HepG2 (cell line): Measurements from ENCODE around the gene LMBRD2. TPM values are rescaled to one million over a fixed set of nuclear protein-coding genes. Genes with fewer than 3 reads are reported as not detected.
A peak's percentile ranks its signal among the peaks of the same experiment; 100 is the strongest.

ENCODE experiments used
- BCL6 ChIP-seq: IDR thresholded peaks from 2 replicates; pipeline ENCODE4 v1.6.1; 2016; ENCODE audit warnings: missing genetic modification reagents, missing compliant biosample characterization
- CENPX ChIP-seq: sonication (generic); formaldehyde crosslinking; IDR thresholded peaks from 2 replicates; pipeline ENCODE4 v1.9.0; 2021; ENCODE audit warnings: mild to moderate bottlenecking, missing genetic modification reagents, moderate library complexity
- FOXK1 ChIP-seq: sonication (generic); formaldehyde crosslinking; IDR thresholded peaks from 2 replicates; pipeline ENCODE4 v1.4.0; 2020; ENCODE audit warnings: low read depth, missing genetic modification reagents, borderline replicate concordance
- GFI1 ChIP-seq: sonication (generic); formaldehyde crosslinking; IDR thresholded peaks from 2 replicates; pipeline ENCODE4 v1.5.0; 2020; ENCODE audit warnings: missing genetic modification reagents, mild to moderate bottlenecking, borderline replicate concordance
- HMGXB4 ChIP-seq, 2 experiments: sonication (generic) in 1 of 2; formaldehyde crosslinking in 1 of 2; IDR thresholded peaks; 2 replicates each; pipeline versions ENCODE4 v1.4.0 to v1.6.1; 2018 to 2020; ENCODE audit warnings: missing genetic modification reagents in 2 of 2, borderline replicate concordance in 1 of 2, low read depth in 1 of 2, mild to moderate bottlenecking in 1 of 2, missing biosample characterization in 1 of 2
- KDM3A ChIP-seq: IDR thresholded peaks from 2 replicates; pipeline ENCODE4 v1.6.1; 2018; ENCODE audit warnings: low read depth, missing compliant biosample characterization
- NONO ChIP-seq, 2 experiments: fragments of 450-650 bp in 1 of 2; sonication (generic) in 1 of 2; formaldehyde crosslinking in 1 of 2; IDR thresholded peaks in 1 of 2; conservative IDR thresholded peaks in 1 of 2; 2 replicates each; pipeline versions ENCODE4 v1.6.1 to v1.8.0; 2017 to 2022; ENCODE audit warnings: mild to moderate bottlenecking in 1 of 2, missing genetic modification reagents in 1 of 2, moderate library complexity in 1 of 2
- NR2C2 ChIP-seq: sonication (generic); formaldehyde crosslinking; IDR thresholded peaks from 2 replicates; pipeline ENCODE4 v1.4.0; 2020; ENCODE audit warnings: missing genetic modification reagents, mild to moderate bottlenecking, moderate library complexity, borderline replicate concordance
- NRL ChIP-seq: sonication (generic); formaldehyde crosslinking; IDR thresholded peaks from 2 replicates; pipeline ENCODE4 v1.5.0; 2020; ENCODE audit warnings: missing genetic modification reagents, mild to moderate bottlenecking, moderate library complexity, borderline replicate concordance
- PHF20 ChIP-seq: sonication (generic); formaldehyde crosslinking; IDR thresholded peaks from 2 replicates; pipeline ENCODE4 v1.5.0; 2020; ENCODE audit warnings: mild to moderate bottlenecking, missing genetic modification reagents
- SP4 ChIP-seq: sonication (generic); formaldehyde crosslinking; IDR thresholded peaks from 2 replicates; pipeline ENCODE4 v1.8.1; 2023; ENCODE audit warnings: mild to moderate bottlenecking, missing genetic modification reagents
- TBL1XR1 ChIP-seq: fragments of 150-350 bp; IDR thresholded peaks from 2 replicates; pipeline ENCODE4 v1.6.1; 2014; ENCODE audit warnings: borderline replicate concordance, low read length; ENCODE audit not compliant: partially characterized antibody
- ZNF17 ChIP-seq: sonication (generic); formaldehyde crosslinking; IDR thresholded peaks from 2 replicates; pipeline ENCODE4 v1.5.0; 2020; ENCODE audit warnings: mild to moderate bottlenecking, missing genetic modification reagents
- ZNF256 ChIP-seq: sonication (generic); formaldehyde crosslinking; conservative IDR thresholded peaks from 2 replicates; pipeline ENCODE4 v1.4.0; 2020; ENCODE audit warnings: missing genetic modification reagents
- ZNF382 ChIP-seq: sonication (generic); formaldehyde crosslinking; IDR thresholded peaks from 2 replicates; pipeline ENCODE4 v1.5.0; 2020; ENCODE audit warnings: missing genetic modification reagents, mild to moderate bottlenecking, borderline replicate concordance
- ZNF598 ChIP-seq: sonication (generic); formaldehyde crosslinking; IDR thresholded peaks from 2 replicates; pipeline ENCODE4 v1.5.1; 2020; ENCODE audit warnings: mild to moderate bottlenecking, missing genetic modification reagents, borderline replicate concordance
- ZNF674 ChIP-seq: sonication (generic); formaldehyde crosslinking; IDR thresholded peaks from 2 replicates; pipeline ENCODE4 v1.5.0; 2020; ENCODE audit warnings: low read depth, mild to moderate bottlenecking, missing genetic modification reagents
- ZNF709 ChIP-seq: sonication (generic); formaldehyde crosslinking; IDR thresholded peaks from 2 replicates; pipeline ENCODE4 v1.5.0; 2020; ENCODE audit warnings: mild to moderate bottlenecking, missing genetic modification reagents
- ZNF75D ChIP-seq: sonication (generic); formaldehyde crosslinking; IDR thresholded peaks from 2 replicates; pipeline ENCODE4 v1.8.1; 2023; ENCODE audit warnings: missing genetic modification reagents, mild to moderate bottlenecking, borderline replicate concordance
- ZSCAN21 ChIP-seq: sonication (generic); formaldehyde crosslinking; IDR thresholded peaks from 2 replicates; pipeline ENCODE4 v1.8.0; 2022; ENCODE audit warnings: mild to moderate bottlenecking, missing genetic modification reagents, moderate library complexity, borderline replicate concordance
- polyA plus RNA-seq, 8 experiments: library from polyadenylated mRNA; depleted of rRNA in 3 of 8; stranded (reverse) in 7 of 8; unstranded in 1 of 8; fragments of >200 nt; fragmentation: Illumina TruSeq in 4 of 8; extraction: Trizol in 4 of 8; gene quantifications; 2 replicates each; pipeline versions ENCODE4 v1.2.1 to v1.2.3, GENCODE V29; 2011 to 2016; ENCODE audit warnings: low read depth in 4 of 8, missing spikeins in 1 of 8, mixed read lengths in 1 of 8; ENCODE audit not compliant: insufficient read depth in 1 of 8
- total RNA-seq, 5 experiments: library from RNA; depleted of rRNA; stranded (reverse); fragments of >200 nt; fragmentation: Illumina TruSeq; extraction: Trizol; gene quantifications; 2 replicates each; pipeline ENCODE4 v1.2.3, GENCODE V29; 2016; ENCODE audit warnings: low read depth in 1 of 5
- TF ChIP-seq, protein P1 (sequence below): sonication (generic); formaldehyde crosslinking; IDR thresholded peaks from 2 replicates; pipeline ENCODE4 v1.4.0; 2020; ENCODE audit warnings: mild to moderate bottlenecking, low read depth, missing genetic modification reagents
- TF ChIP-seq, protein P2 (sequence below): sonication (generic); formaldehyde crosslinking; IDR thresholded peaks from 2 replicates; pipeline ENCODE4 v1.5.0; 2020; ENCODE audit warnings: missing genetic modification reagents

Gene LMBRD2
- total and polyA plus RNA-seq, 2 of the 13 experiments (the other 11 are each of a cell fraction or from before 2014, with no cell fraction given), result 2.0 to 4.7 TPM

- TF ChIP-seq, protein P1, sequence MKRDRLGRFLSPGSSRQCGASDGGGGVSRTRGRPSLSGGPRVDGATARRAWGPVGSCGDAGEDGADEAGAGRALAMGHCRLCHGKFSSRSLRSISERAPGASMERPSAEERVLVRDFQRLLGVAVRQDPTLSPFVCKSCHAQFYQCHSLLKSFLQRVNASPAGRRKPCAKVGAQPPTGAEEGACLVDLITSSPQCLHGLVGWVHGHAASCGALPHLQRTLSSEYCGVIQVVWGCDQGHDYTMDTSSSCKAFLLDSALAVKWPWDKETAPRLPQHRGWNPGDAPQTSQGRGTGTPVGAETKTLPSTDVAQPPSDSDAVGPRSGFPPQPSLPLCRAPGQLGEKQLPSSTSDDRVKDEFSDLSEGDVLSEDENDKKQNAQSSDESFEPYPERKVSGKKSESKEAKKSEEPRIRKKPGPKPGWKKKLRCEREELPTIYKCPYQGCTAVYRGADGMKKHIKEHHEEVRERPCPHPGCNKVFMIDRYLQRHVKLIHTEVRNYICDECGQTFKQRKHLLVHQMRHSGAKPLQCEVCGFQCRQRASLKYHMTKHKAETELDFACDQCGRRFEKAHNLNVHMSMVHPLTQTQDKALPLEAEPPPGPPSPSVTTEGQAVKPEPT, result no peak
- TF ChIP-seq KDM3A (CRISPR knock-in tag), result 0 out of 2 replicates have a peak, but pooled peaks have one; percentile 64
- TF ChIP-seq ZNF75D (CRISPR knock-in tag), result no peak
- peak; percentile 31 for TF ChIP-seq TBL1XR1
- TF ChIP-seq NR2C2 (CRISPR knock-in tag), result no peak
- TF ChIP-seq ZNF598 (CRISPR knock-in tag), result no peak
- peak; percentile 98 for TF ChIP-seq BCL6 (CRISPR knock-in tag)
- no peak for TF ChIP-seq ZSCAN21 (CRISPR knock-in tag)
- no peak for TF ChIP-seq ZNF382
- TF ChIP-seq CENPX, result no peak
- TF ChIP-seq ZNF674, result no peak
- no peak for TF ChIP-seq SP4
- TF ChIP-seq ZNF256, result no peak
- TF ChIP-seq ZNF17 (CRISPR knock-in tag), result no peak
- peak; percentile 79 for TF ChIP-seq FOXK1 (CRISPR knock-in tag)
- TF ChIP-seq ZNF709 (CRISPR knock-in tag), result no peak
- TF ChIP-seq, protein P2, sequence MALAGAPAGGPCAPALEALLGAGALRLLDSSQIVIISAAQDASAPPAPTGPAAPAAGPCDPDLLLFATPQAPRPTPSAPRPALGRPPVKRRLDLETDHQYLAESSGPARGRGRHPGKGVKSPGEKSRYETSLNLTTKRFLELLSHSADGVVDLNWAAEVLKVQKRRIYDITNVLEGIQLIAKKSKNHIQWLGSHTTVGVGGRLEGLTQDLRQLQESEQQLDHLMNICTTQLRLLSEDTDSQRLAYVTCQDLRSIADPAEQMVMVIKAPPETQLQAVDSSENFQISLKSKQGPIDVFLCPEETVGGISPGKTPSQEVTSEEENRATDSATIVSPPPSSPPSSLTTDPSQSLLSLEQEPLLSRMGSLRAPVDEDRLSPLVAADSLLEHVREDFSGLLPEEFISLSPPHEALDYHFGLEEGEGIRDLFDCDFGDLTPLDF (CRISPR knock-in tag), result 0 out of 2 replicates have a peak, but pooled peaks have one; percentile 19
- peak; percentile 50; the same call in 1 of the 2 replicates for TF ChIP-seq GFI1 (CRISPR knock-in tag)
- no peak for TF ChIP-seq NONO (IDR thresholded peaks at IDR 0.05)
- TF ChIP-seq NONO (CRISPR knock-in tag; conservative IDR thresholded peaks at IDR 0.05), result peak; percentile 71
- TF ChIP-seq HMGXB4 (CRISPR knock-in tag; IDR thresholded peaks at IDR 0.05; ENCODE audit: borderline replicate concordance in 1 of 2, low read depth in 1 of 2), result no peak
- TF ChIP-seq NRL, result no peak
- TF ChIP-seq PHF20 (CRISPR knock-in tag), result no peak
These were observed 29.1 kb upstream of the LMBRD2 start (continued) for GRCh38 chr5:36180556-36181350.
